Peyer's patch (tissue), 4 donors: ENCODE measurements around the gene BMPER.

Experiments used
- CTCF ChIP-seq, 6 experiments: fragments of 450-650 bp in 4 of 6; fragments of 200-600 bp in 2 of 6; sonication (generic) in 1 of 6; IDR thresholded peaks; one replicate each; pipeline ENCODE4 v1.5.1; 2017 to 2019; ENCODE audit warnings: antibody characterized with exemption in 6 of 6, mild to moderate bottlenecking in 3 of 6, moderate library complexity in 1 of 6
- POLR2A ChIP-seq, 2 donors: fragments of 450-650 bp; IDR thresholded peaks; one replicate each; pipeline ENCODE4 v1.5.1; 2017; ENCODE audit warnings: antibody characterized with exemption in 2 of 2, mild to moderate bottlenecking in 2 of 2, moderate library complexity in 2 of 2

- TF ChIP-seq POLR2A (IDR thresholded peaks at IDR 0.05) (no peak), CTCF (IDR thresholded peaks at IDR 0.05) (no peak)
Observed at GRCh38 chr7:34107276-34107675, 201.9 kb downstream of the BMPER start.
